Brain microvascular endothelial cell (primary cell): ENCODE data around the gene LRP1B.
A peak's percentile ranks its signal among the peaks of the same experiment; 100 is the strongest.

Experiments
- DNase-seq: peaks from one replicate; pipeline ENCODE4 v3.0.0-alpha.2; 2020
- H3K27ac ChIP-seq: fragments of 250-450 bp; sonication (Bioruptor Pico); 2 replicates; pipeline ENCODE4 v1.5.1; 2020; ENCODE audit warnings: mild to moderate bottlenecking, moderate library complexity
- H3K27me3 ChIP-seq: fragments of 250-450 bp; sonication (Bioruptor Pico); replicated peaks from 2 replicates; pipeline ENCODE4 v1.5.1; 2020; ENCODE audit warnings: mild to moderate bottlenecking
- H3K36me3 ChIP-seq: fragments of 250-450 bp; sonication (Bioruptor Pico); replicated peaks from 2 replicates; pipeline ENCODE4 v1.5.1; 2020; ENCODE audit warnings: mild to moderate bottlenecking
- H3K4me3 ChIP-seq: 2 replicates; pipeline ENCODE4 v1.5.1; 2011; ENCODE audit warnings: low read depth, mild to moderate bottlenecking, control low read depth, low read length, moderate library complexity
- in situ Hi-C: cut with HindIII; loops from 2 replicates; pipeline ENCODE4 v1.10.0; 2017; ENCODE audit warnings: low sequenced_read_pairs, low pct_ligation_motif_present
- TF ChIP-seq, protein P1 (sequence below): IDR thresholded peaks from 2 replicates; pipeline ENCODE4 v1.5.1; 2011; ENCODE audit warnings: low read depth, mild to moderate bottlenecking, moderate library complexity, low read length, control low read depth, inconsistent platforms; ENCODE audit errors: missing control alignments

The LRP1B gene

DNA sequence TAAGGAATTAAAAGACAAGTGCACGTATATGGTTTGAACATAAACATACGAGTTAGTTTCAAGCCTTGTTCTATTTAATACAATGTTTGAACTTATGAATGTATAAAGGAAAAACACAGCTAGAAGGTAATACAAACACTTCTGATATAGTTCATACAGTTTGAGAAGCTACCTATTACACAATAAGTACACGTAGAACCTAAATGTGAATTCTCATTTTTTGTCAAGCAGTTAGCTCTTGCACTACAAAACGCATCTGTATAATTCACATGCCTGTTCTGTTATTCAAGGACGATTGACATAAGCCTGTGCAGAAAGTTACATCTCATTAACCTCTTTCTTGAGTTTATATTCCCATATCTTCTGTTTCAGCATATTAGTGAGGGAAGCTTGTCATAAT is 2.7 kb downstream of the LRP1B start:
- TF ChIP-seq, protein P1, sequence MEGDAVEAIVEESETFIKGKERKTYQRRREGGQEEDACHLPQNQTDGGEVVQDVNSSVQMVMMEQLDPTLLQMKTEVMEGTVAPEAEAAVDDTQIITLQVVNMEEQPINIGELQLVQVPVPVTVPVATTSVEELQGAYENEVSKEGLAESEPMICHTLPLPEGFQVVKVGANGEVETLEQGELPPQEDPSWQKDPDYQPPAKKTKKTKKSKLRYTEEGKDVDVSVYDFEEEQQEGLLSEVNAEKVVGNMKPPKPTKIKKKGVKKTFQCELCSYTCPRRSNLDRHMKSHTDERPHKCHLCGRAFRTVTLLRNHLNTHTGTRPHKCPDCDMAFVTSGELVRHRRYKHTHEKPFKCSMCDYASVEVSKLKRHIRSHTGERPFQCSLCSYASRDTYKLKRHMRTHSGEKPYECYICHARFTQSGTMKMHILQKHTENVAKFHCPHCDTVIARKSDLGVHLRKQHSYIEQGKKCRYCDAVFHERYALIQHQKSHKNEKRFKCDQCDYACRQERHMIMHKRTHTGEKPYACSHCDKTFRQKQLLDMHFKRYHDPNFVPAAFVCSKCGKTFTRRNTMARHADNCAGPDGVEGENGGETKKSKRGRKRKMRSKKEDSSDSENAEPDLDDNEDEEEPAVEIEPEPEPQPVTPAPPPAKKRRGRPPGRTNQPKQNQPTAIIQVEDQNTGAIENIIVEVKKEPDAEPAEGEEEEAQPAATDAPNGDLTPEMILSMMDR, result no peak
- Histone ChIP-seq H3K27me3 (peaks cover 8% of the 10 kb centered on the region), H3K36me3 (no peaks in the 10 kb centered on the region), H3K4me3 (no peak overlapping the region), H3K27ac (no peak overlapping the region)
- no peak for DNase-seq
- in situ Hi-C loops, result no loop called here

GRCh38 chr2:142127248-142127647 is 3.6 kb downstream of the LRP1B start:
- H3K27ac ChIP-seq, result no peak overlapping the region
- DNase-seq, result no peak

GRCh38 chr2:142124706-142125105 is 6.1 kb downstream of the LRP1B start:
- H3K36me3 ChIP-seq, result no peaks in the 10 kb centered on the region
- H3K27ac ChIP-seq, result no peak overlapping the region
- H3K27me3 ChIP-seq, result peaks cover 2% of the 10 kb centered on the region
- DNase-seq, result no peak
- in situ Hi-C loops, result no loop called here
- TF ChIP-seq, protein P1, result no peak
- H3K4me3 ChIP-seq, result no peak overlapping the region

More at GRCh38 chr2:142127248-142127647, 3.6 kb downstream of the LRP1B start:
- H3K4me3 ChIP-seq, result no peak overlapping the region
- in situ Hi-C loops, result no loop called here
- peaks cover 5% of the 10 kb centered on the region for H3K27me3 ChIP-seq
- H3K36me3 ChIP-seq, result no peaks in the 10 kb centered on the region
- TF ChIP-seq, protein P1, result no peak

- DNase-seq, result no peak
- in situ Hi-C loops, result no loop called here
- H3K36me3 ChIP-seq, result no peaks in the 10 kb centered on the region
- no peak overlapping the region for H3K4me3 ChIP-seq
- TF ChIP-seq, protein P1, result no peak
- H3K27me3 ChIP-seq, result no peaks in the 10 kb centered on the region
- H3K27ac ChIP-seq, result no peak overlapping the region
Observed at GRCh38 chr2:142119347-142119746, 11.5 kb downstream of the LRP1B start.

DNA sequence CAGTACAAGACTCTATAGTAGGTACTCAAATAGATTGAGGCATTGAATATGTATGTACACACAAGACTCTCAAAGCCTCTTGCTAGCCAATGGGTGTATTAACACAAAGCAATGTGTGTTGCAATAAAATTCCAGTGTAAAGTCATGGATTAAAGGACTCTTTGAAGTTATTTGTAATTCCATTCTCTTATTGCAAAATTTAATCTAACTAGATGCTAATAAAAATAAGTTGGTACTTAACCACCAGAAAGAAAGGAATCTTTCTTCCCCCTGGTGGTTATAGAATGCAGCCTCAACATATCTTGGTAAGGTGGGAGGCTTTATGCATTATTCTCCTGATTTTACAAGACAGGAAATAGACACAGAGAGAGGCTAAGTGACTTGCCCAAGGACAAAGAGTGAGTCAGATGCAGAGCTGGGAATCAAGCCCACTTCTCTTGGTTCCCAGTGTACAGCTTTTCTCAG is 18.0 kb downstream of the LRP1B start:
- TF ChIP-seq, protein P1, result peak; percentile 55
- no peaks in the 10 kb centered on the region for H3K27me3 ChIP-seq
- no peak overlapping the region for H3K27ac ChIP-seq
- no peak overlapping the region for H3K4me3 ChIP-seq
- DNase-seq, result peak; percentile 85
- in situ Hi-C loops, result no loop called here
- H3K36me3 ChIP-seq, result no peaks in the 10 kb centered on the region

GRCh38 chr2:142104134-142104758 is 26.6 kb downstream of the LRP1B start:
- Histone ChIP-seq H3K27me3 (no peaks in the 10 kb centered on the region), H3K27ac (no peak overlapping the region), H3K4me3 (no peak overlapping the region), H3K36me3 (no peaks in the 10 kb centered on the region)
- TF ChIP-seq, protein P1, result no peak
- DNase-seq, result no peak
- in situ Hi-C loops, result no loop called here
